K562 (cell line): Measurements from ENCODE around the gene CD300C.

Source experiments
- BHLHE40 ChIP-seq: IDR thresholded peaks from 2 replicates; pipeline ENCODE4 v1.6.1; 2011; ENCODE audit warnings: low read length, improper control_type of control experiment
- EP300 ChIP-seq: IDR thresholded peaks from 2 replicates; pipeline ENCODE4 v1.6.1; 2012; ENCODE audit warnings: low read length, improper control_type of control experiment
- NFIC ChIP-seq: fragments of 450-650 bp; IDR thresholded peaks from 2 replicates; pipeline ENCODE4 v1.6.1; 2017; ENCODE audit warnings: mild to moderate bottlenecking, inconsistent platforms
- SMC3 ChIP-seq: conservative IDR thresholded peaks from 2 replicates; pipeline ENCODE4 v1.6.1; 2011; ENCODE audit warnings: low read depth, low read length, improper control_type of control experiment; ENCODE audit not compliant: insufficient read depth
- TBP ChIP-seq: optimal IDR thresholded peaks from 2 replicates; pipeline ENCODE3; 2011; ENCODE audit warnings: low read depth, low read length, improper control_type of control experiment
- ZBTB1 ChIP-seq: sonication (generic); formaldehyde crosslinking; IDR thresholded peaks from 2 replicates; pipeline ENCODE4 v1.8.1; 2023; ENCODE audit warnings: missing genetic modification reagents, low read depth, mild to moderate bottlenecking, borderline replicate concordance
- ZNF140 ChIP-seq: fragments of 250-450 bp; sonication (Bioruptor Pico); IDR thresholded peaks from 2 replicates; pipeline ENCODE4 v1.8.0; 2021; ENCODE audit warnings: moderate library complexity, mild to moderate bottlenecking, inconsistent platforms
- ZNF507 ChIP-seq: conservative IDR thresholded peaks from 2 replicates; pipeline ENCODE4 v1.6.1; 2017; ENCODE audit warnings: missing genetic modification characterization, missing compliant biosample characterization
- TF ChIP-seq, protein P1 (sequence below), 3 experiments: IDR thresholded peaks in 2 of 3; conservative IDR thresholded peaks in 1 of 3; 2 replicates each; pipeline ENCODE4 v1.5.1; 2011 to 2012; ENCODE audit warnings: low read length in 3 of 3, mild to moderate bottlenecking in 3 of 3, control low read depth in 2 of 3, improper control_type of control experiment in 1 of 3, inconsistent platforms in 1 of 3, low read depth in 1 of 3, mixed read lengths in 1 of 3, moderate library complexity in 1 of 3; ENCODE audit not compliant: insufficient read depth in 2 of 3
- TF ChIP-seq, protein P2 (sequence below), 2 experiments: fragments of 450-650 bp; IDR thresholded peaks; 2 replicates each; pipeline ENCODE4 v1.6.1; 2016; ENCODE audit warnings: mild to moderate bottlenecking in 2 of 2, borderline replicate concordance in 1 of 2, low read depth in 1 of 2, moderate library complexity in 1 of 2

DNA sequence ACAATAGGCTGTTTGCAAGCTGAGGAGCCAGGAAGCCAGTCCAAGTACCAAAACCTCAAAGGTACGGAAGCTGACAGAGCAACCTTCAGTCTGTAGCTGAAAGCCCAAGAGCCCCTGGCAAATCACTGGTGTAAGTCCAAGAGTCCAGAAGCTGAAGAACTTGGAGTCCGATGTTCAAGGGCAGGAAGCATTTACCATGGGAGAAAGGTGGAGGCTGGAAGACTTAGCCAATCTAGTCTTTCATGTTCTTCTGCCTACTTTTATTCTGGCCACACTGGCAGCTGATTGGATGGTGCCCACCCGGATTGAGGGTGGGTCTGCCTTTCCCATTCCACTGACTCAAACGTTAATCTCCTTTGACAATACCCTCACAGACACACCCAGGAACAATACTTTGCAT lies 30.0 kb downstream of the CD300C start:
- TF ChIP-seq, protein P1, sequence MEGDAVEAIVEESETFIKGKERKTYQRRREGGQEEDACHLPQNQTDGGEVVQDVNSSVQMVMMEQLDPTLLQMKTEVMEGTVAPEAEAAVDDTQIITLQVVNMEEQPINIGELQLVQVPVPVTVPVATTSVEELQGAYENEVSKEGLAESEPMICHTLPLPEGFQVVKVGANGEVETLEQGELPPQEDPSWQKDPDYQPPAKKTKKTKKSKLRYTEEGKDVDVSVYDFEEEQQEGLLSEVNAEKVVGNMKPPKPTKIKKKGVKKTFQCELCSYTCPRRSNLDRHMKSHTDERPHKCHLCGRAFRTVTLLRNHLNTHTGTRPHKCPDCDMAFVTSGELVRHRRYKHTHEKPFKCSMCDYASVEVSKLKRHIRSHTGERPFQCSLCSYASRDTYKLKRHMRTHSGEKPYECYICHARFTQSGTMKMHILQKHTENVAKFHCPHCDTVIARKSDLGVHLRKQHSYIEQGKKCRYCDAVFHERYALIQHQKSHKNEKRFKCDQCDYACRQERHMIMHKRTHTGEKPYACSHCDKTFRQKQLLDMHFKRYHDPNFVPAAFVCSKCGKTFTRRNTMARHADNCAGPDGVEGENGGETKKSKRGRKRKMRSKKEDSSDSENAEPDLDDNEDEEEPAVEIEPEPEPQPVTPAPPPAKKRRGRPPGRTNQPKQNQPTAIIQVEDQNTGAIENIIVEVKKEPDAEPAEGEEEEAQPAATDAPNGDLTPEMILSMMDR (IDR thresholded peaks at IDR 0.05 in 2 of 3, conservative IDR thresholded peaks at IDR 0.05 in 1 of 3; ENCODE audit: insufficient read depth in 2 of 3, low read depth in 1 of 3, low read length in 3 of 3) = no peak
- TF ChIP-seq TBP (no peak), EP300 (no peak), BHLHE40 (no peak), ZNF507 (tag) (no peak), ZNF140 (CRISPR knock-in tag) (no peak), NFIC (no peak), SMC3 (no peak), ZBTB1 (CRISPR knock-in tag) (no peak)
- TF ChIP-seq, protein P2, sequence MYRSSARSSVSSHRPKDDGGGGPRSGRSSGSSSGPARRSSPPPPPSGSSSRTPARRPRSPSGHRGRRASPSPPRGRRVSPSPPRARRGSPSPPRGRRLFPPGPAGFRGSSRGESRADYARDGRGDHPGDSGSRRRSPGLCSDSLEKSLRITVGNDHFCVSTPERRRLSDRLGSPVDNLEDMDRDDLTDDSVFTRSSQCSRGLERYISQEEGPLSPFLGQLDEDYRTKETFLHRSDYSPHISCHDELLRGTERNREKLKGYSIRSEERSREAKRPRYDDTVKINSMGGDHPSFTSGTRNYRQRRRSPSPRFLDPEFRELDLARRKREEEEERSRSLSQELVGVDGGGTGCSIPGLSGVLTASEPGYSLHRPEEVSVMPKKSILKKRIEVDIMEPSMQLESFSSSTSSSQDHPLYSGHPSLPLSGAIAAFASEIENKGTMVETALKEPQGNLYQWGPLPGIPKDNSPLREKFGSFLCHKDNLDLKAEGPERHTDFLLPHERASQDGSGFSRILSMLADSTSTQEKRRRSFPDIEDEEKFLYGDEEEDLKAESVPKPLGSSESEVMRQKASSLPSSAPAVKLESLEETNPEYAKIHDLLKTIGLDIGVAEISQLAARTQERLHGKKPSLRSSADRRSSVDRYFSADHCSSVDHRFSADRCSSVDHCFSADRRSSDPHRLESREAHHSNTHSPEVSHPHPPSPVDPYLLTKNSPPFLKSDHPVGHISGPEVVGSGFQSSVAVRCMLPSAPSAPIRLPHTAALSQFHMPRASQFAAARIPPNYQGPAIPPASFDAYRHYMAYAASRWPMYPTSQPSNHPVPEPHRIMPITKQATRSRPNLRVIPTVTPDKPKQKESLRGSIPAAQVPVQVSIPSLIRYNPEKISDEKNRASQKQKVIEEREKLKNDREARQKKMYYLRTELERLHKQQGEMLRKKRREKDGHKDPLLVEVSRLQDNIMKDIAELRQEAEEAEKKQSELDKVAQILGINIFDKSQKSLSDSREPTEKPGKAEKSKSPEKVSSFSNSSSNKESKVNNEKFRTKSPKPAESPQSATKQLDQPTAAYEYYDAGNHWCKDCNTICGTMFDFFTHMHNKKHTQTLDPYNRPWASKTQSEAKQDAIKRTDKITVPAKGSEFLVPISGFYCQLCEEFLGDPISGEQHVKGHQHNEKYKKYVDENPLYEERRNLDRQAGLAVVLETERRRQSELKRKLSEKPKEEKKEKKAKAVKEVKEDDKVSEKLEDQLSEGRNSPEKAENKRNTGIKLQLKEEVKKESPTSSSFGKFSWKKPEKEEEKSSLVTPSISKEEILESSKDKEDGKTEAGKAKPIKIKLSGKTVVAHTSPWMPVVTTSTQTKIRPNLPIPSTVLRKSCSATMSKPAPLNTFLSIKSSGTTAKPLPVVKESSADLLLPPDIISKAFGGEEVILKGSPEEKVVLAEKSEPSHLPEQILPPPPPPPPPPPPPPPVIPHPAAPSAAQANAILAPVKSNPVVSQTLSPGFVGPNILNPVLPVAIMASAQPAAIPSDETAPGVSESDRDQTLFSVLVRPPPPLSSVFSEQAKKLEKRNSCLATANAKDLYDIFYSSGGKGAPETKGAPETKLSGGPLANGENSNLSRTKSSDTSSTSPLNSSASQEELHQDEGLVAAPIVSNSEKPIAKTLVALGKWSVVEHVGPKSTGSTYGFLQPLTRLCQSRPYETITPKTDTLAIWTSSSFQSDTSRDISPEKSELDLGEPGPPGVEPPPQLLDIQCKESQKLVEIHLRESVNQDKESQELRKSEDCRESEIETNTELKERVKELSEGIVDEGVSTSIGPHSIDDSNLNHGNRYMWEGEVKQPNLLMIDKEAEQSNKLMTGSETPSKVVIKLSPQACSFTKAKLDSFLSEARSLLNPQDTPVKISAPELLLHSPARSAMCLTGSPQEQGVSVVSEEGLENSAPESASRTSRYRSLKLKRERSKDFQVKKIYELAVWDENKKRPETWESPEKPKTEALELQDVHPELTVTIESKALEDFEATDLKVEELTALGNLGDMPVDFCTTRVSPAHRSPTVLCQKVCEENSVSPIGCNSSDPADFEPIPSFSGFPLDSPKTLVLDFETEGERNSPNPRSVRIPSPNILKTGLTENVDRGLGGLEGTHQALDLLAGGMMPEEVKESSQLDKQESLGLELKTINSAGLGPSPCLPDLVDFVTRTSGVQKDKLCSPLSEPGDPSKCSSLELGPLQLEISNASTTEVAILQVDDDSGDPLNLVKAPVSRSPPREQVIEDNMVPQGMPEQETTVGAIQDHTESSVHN (IDR thresholded peaks at IDR 0.05; ENCODE audit: borderline replicate concordance in 1 of 2, low read depth in 1 of 2) = no peak
